ENCODE measurements around the gene TENM3.

Gene TENM3

DNA sequence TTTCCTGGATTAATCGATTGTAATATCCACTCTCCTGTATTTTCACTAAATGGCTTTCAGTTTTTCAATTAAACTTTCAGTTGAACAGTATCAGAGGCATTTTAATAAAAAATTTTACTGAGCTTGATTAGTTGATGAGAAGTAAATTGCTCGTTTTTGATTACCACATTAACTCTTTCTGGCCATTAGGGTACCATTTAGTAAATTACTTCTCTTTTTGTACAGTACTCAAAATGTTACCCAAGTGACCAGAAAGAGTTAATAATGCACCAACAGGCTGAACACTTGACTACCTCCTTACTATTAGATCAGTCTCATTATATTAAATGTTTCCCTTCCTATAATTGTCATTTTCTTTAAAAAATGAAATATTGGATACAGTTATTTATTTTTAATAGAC is 289.2 kb downstream of the TENM3 start:
- DNase-seq = no peak

DNA sequence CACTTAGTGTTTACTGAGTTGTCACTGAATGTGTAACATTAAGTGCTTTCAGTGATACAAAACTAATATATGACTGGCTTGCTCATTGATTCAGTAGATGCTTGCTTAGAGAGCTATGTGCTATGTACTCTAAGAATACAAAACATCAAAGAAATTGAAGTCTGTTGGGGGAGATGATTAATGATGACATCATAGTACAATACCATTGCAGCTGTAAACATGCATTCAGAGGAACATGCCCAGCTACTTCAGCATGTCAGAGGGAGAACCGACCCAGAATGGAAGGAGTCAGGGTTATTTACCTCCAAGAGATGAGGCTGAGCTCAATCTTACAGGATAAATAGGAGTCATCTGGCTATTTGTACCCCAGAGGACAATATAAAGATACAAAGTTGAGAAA is 290.8 kb downstream of the TENM3 start:
- DNase-seq = no peak

DNA sequence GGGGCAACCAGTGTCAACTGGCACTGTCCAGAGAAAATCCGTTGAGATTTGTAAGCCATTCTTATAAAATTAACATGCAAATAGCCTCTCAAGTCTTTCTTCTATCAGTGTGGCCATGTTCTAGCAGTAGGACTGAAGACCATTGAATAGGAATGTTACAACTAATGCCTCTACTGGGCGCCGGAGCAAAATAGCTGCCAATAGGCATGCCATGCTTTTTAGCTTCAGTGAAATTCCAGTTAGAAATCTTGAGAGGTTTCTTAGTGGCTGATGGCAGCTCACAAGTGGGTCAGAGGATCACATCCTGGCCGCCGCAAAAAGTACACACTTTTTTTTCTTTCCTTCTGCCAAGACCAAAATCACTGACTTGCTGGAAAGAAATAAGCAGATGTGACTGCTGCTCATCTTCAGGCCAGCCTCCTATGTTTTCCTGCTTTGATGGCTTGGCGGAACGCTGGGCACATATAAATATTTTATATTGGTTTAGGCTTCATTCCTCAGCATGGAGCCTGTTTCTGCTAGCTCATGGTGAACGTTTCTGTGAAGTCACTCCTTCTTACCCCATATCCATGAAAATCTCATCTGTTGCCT is 293.1 kb downstream of the TENM3 start:
- DNase-seq = no peak

DNA sequence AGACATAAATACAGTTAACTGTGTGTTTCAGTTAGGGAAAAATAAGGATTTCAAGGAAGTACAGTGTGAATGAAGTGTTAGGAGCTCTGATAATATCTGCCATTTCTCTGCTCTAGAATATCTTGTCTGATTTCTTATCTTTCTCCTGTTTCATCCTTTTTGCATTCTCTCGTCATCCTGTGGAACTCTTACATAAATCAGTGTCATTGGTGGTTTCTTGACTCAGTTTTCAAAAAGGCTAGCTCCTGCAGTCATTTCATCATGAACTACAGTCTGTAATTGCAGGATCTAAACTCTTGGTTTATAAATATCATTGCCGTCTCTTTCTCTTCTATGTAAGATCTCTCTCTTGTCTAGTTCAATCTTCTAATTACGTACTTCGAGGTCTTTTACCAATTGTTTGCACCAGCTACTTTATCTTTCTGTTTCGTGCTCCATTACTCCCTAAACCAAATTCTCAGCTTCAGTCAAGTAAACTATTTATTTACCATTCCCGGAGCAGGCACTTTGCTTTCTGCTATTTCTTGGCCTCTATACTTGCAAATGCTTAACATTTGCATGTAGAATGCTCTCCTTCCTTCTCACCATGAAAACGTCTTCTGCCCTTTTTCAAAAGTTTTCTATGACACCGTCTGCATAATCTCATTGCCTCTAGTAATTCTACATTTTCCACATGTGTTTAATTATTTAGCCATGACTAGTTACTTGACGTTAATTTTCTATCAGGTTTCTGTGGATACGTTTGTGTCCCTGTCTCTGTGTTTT is 294.0 kb downstream of the TENM3 start:
- no peak for DNase-seq

DNA sequence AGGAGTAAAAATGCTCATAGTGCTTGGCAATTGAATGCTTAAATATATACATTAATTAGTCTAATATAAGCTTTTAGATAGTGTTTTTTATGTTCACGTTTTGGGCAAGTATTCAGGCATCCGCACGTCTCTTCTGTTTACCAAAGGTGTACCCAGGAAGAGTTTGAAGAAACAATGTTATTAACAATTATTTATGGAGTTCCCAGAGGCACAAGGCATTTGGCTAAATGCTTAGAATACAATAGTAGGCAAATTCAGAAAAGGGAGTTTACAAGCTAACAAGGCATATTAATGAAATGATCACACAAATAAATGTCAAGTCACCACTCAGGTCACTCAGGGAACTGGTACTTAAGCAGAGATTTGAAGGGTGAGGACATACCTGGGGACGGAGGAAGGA is 294.8 kb downstream of the TENM3 start:
- no peak for DNase-seq

DNA sequence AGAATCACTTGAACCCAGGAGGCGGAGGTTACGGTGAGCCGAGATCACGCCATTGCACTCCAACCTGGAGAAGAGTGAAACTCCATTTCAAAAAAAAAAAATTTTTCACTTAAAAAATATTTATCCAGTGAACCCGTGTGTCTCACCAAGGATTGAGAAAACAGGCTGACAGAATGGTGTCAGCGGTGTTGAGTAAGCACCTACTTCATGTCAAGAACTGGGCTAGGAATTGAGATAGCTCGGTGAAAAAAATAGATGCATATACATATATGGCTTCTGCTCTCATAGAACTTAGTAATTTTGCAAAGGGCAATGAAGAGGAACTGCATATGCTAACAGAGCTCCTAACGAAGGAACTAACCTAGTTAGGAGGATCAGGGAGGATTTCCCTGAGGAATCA is 297.3 kb downstream of the TENM3 start:
- DNase-seq = no peak

DNA sequence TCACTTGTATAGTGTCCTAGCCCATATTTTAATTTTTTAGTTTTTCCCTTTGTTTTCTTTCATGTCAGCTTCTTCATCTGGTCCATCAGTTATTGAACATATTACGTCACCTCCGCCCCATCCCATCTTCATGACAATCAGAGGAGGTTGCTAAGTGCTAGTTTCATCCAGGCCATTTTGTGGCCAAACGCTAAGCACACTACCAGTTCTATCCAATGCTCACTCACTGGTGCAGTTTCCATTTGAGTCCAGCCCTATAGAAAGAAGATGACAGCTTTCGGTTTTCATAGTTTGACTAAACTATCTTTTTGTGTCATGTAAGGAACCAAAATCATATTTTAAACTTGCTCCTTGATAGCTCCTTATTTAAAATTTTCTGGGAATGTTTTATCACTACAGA is 304.2 kb downstream of the TENM3 start:
- DNase-seq = no peak

DNA sequence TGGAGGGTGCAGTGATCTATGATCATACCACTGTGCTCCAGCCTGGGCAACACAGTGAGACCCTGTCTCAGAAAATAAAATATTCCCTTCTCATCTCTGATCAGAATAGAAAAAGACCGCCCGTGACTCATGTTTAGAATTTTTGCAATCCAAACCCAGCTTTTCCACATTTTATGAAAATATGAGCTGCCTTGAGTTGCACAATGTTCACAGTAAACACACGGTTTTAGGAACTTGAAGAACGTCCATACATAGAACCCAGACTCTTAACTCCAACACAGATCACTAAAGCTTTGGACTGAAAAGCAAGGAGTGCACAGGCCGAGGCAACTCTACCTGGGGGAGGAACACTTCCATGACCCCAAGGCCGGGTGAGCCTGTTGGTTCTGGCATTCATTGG is 305.0 kb downstream of the TENM3 start:
- DNase-seq = no peak

DNA sequence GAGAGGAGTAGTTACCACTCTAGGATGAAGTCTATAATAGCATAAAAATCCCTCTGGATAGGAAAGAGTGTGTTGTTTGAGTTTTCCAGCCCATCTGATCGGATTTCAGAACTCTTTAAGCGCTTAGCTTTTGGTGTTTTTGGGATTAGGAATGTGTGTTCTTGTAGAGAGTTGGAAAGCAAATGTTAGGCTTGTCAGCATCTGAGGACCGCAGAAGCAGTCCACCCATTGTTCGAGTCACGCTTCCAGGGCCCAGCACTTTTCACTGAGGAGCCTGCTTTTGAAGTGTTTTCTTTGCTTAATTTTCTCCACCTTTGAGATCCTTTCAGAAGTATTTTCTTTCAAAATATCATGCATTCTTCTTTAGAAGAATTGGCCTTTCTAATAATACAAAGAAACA is 306.2 kb downstream of the TENM3 start:
- DNase-seq = no peak

DNA sequence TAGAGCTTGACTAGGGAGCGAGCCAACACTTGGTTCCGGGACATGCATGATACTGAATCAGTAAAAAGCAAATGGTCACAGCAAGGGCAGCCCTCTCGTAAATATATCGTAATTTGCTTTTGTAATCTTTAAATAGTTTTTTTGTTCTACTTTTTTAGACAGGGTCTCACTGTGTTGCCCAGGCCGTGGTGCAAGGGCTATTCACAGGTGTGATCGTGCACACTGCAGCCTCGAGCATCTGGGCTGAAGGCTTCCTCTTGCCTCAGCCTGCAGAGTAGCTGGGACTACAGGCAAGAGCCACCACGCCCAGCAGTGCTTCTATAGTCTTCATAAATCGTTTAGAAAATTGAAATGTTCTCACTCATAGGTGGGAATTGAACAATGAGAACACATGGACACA is 309.7 kb downstream of the TENM3 start:
- no peak for DNase-seq

DNA sequence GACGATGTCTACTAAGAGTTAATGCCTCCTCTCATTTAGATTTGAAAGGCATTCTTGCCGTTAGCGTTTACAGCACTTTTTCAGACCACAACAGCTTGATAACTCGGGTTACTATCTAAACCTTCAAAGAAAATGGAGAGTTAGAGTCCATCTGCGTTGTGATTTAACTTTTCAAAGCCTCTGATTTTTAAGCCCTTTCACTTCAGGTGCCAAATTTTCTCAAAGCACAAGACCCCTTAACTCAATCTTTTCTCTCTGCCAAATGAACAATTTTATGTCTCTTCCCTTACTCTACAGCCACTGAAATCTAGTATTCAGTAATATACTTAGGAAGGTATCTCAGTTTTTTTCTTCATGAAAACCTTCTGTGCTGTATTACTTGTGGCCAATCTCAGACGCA is 310.5 kb downstream of the TENM3 start:
- no peak for DNase-seq

DNA sequence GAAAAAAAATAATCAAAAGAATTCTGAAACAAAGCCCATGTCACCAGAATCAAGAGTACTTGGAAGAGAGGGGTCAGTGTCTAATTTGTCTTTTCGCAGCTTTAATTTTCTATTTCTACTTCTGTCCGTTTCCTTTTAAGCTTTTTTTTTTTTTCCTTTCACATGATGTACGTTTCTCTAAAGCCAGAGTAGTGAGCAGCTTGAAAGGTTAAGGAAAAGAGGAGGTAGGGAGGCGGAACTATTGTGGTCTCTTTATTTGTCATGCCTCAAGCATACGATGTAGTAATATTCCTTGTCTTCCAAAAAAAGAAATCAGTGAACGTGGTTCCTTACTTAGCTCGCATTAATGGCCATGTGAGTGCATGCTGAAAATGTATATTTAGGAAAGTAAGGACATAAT is 311.5 kb downstream of the TENM3 start:
- no peak for DNase-seq

DNA sequence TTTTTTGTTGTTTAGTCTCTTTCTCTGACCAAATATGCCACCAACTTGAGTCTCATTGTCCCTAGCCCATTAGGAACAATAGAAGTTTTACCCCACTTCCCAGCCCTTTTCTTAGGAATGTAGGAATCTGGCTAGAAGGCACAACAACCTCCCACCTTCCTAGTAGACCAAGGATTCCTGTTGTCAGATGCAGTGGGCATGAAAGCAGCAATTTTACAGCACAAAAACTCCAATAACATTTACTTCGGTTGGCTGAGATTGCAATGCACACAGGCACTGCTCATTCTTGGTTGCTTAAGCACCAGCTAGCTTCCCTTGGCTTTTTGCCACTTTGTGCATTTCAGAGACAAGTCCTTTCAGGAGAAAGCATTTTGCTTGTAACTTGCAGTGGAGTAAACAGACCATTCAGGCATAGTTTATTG is 312.8 kb downstream of the TENM3 start:
- DNase-seq = no peak

DNA sequence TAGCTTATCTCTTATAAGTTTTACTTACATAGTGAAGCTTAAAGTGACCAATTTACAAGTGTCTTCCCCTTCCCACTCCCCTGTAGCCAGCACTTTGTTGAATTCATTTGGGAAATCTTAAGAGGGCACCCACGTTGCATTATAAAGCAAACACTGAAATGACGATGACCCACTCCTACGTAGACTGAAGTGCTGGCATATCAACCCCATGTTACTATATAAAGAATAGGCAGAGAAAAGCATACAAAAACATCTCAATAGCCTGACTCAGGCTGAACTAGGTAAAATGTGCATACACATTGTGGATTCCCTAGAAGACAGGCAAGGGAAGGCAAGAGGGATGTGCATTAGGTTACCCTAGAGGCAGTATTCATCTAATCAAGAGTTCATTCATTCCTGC is 313.4 kb downstream of the TENM3 start:
- no peak for DNase-seq

DNA sequence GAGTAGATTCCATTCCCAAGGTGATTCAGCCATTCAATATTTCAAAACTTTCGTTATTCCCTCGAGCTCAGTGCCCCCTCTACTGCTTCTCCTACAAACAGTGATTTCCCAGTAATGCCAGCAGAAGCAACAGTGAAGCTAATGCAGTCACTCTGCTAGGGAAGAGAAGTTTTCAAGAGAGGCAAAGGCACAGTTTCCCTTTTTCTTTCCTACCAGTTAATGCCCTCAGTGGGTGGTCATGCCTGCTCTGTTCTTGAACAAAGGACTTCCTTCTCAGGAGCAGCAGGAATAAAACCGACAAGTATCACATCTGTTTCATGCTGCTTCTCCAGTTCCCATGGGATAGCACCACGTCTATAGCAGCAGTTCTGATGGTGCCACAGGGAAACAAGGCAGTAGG is 317.2 kb downstream of the TENM3 start:
- no peak for DNase-seq

DNA sequence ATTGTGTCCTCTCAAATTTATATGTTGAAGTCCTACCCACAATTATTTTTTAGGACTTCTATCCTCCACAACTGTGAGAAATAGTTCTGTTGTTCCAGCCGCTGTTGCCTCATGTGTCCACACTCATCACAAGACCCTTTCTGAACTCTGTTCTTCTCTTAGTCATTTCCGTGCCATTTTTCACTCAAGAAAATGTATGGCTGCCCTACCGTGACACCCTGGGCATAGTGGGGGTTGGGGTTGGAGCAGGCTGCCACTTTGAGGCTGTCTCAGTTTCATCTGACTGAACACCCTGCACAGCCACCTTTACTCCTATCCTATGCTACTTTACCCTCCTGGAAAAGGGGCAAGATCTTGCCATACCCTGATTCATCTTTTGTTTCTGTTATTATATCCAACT is 319.1 kb downstream of the TENM3 start:
- no peak for DNase-seq

DNA sequence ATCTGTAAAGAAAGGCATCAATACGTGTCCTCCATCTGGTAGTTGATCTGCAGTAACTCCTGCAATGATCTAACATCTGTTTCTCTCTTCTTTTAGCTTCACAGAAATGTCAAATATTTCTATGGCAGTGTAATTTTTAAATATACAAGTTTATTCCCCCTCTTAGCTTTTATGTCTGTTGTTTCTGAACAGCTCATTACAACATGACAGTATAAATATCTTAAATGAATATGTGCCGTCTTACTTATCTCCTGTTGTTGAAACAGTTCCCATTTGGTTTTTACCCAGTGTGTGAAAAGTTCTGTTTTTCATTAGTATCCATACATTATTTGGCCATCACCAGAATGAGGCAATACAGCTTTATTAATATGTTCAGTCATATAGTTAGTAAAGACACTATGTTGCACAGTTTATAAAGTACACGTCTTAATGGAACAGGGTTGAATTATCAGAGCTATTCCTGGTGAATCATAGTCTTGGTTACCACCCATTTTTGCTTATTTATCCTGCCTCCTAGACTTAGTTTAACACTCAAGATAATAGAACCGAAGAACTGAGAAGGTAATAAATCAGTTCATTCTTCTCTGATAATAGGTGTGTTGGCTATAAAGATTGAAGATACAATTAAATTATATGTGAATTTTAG is 321.6 kb downstream of the TENM3 start:
- no peak for DNase-seq

DNA sequence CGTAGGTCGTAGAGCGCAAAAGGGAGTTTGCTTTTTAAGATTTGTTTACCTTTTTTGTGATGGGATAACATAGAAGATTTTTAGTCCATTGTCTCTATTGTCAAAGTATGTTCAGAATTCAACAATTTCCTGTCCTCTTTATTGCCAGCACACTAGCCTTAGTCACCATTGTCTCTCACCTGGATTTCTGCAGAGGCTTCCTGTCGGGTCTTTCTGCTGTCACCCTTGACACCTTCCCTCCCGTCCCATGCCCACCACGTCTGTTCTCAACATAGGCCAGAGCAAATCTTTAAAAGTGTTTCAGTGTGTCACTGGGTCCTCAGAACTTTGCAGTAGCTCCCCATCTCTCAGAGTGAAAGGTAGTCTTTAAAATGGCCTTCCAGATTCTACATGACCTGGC is 323.9 kb downstream of the TENM3 start:
- no peak for DNase-seq

DNA sequence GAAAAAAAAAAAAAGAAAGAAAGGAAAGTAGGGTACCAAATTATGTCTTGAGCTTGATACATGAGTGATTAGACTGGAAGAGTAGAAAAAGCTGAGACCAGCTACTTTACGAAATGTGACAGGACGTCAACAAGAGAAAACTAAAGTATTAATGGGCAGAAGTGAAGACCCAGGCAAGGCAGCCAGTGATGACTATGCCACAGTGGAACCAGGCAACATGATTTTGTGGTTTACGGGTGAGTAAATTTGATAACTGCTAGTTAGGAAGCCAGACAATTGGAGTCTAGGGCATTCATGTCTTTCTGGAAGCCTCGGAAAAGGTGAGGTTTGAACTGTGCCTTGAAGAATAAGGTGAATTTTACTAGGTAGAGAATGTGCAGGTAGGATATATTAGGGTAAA is 326.4 kb downstream of the TENM3 start:
- no peak for DNase-seq

DNA sequence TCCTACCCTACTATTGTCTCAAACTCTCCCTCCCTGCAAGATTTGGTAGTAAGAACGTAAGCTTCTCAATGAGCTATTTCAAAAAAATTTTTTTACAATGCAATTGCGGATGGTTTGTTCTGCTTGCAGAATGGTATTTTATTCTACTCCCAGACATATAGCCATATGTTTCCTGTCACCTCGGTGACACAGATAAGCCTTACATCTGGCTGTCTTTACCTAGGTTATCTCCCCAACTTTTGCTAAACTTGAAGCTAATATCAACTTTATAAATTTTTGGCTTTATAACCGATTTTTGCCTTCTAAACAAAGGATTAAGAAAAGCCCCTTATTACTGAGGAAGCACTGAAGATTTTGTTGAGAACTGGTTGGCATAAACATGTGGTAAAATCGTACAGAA is 331.5 kb downstream of the TENM3 start:
- no peak for DNase-seq

DNA sequence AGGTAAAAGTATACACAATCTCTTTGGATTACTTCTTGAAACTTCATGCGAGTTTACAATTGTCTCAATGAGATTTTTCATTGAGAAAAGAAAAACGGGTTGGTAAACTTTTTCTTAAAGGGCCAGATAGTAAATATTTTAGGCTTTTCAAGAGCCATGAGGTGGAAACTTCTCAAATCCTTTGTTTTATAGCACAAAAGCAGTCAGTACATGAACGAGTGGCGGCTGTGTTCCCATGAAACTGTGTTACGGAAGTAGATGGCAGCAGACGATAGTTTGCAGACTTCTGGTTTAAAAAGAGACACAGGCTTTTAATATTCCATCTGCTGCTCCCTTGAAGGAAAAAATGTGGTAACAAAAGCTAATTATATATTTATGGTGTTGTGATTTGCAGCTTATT is 332.0 kb downstream of the TENM3 start:
- DNase-seq = no peak

DNA sequence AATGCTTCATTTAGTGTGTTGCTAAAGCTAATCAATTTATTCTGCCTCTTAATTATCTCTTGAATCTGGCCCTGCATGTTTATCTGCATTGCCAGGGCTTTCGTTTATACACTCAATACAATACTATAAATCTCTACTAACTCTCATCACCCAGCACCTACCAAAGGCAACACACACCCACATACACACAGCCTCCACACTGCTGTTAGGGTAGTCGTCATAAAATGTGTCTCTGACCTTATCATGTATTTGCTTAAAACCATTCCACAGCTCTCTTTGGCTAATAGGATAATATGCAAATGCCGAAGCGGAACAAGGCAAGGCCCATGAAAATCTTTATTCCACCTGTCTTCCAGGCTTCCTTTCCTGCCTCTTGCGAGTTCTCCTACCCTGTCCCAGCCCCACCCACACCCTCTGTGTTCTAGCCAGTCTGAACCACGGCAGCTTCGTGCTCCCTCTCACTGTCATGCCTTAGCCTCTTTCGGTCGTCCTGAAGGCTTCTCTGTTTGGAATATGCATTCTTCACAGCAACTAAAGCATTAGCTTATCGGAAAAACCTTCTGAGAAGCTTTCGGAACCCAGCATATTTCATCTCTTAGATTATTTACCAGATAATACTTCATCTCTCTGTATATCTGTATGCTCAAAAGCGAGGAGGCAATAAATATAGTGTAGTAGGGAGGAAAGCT is 333.5 kb downstream of the TENM3 start:
- DNase-seq = no peak

DNA sequence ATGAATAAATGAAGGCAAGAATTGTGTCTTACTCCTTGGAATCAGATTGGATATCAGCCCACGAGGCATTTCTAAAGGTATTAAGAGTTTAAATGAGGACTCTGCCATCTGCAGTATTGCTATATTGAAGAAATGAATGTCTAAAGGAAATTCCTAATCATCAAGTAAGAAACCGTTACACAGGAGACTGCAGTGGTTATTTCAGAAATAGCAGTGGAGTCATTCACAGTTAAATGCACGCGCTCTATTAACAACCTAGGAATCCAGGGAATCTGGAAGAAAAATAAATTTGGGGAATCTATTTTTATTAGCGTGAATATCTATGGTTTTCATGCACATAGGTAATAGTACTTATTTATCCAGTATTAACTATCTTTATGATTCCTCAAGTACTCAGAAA is 334.2 kb downstream of the TENM3 start:
- DNase-seq = no peak

DNA sequence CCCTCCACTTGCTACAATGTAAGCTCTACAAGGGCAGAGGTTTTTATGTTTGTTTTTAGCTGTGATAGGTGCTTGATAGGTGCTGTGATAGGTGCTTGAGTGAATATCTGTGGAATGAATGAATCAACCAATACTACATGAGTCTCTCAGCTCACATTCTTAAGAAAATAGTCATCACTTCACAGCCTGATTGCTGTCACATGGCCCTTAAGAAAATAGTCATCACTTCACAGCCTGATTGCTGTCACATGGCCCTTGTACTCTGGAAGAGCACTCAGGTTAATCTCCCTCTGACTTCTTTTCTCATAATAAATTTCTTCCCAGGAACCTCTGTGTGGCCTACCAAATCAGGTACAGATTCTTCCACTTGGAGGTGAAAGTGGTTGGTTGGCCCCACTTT is 335.2 kb downstream of the TENM3 start:
- DNase-seq = no peak
